Subcutaneous abdominal adipose tissue (tissue), 5 donors: ENCODE results near the gene LHX3.

Experiments used
- H3K27ac ChIP-seq: one replicate; pipeline ENCODE4 v1.7.0; 2013; ENCODE audit warnings: low read depth, mild to moderate bottlenecking, inconsistent platforms, low read length, moderate library complexity
- H3K27me3 ChIP-seq, 5 donors: one replicate each; pipeline ENCODE4 v1.7.0; 2013; ENCODE audit warnings: low read length in 5 of 5, inconsistent platforms in 1 of 5; ENCODE audit not compliant: control insufficient read depth in 5 of 5, insufficient read depth in 4 of 5
- H3K36me3 ChIP-seq, 5 donors: one replicate each; pipeline ENCODE4 v1.7.0; 2013; ENCODE audit warnings: low read length in 5 of 5; ENCODE audit not compliant: control insufficient read depth in 5 of 5, insufficient read depth in 5 of 5
- H3K4me1 ChIP-seq, 5 donors: one replicate each; pipeline ENCODE4 v1.7.0; 2013; ENCODE audit warnings: low read length in 5 of 5, mild to moderate bottlenecking in 3 of 5, moderate library complexity in 1 of 5; ENCODE audit not compliant: control insufficient read depth in 5 of 5, insufficient read depth in 5 of 5
- H3K4me3 ChIP-seq, 5 donors: one replicate each; pipeline ENCODE4 v1.7.0; 2013; ENCODE audit warnings: low read length in 5 of 5, low read depth in 1 of 5
- H3K9ac ChIP-seq, 5 donors: one replicate each; pipeline ENCODE4 v1.7.0; 2013; ENCODE audit warnings: low read length in 5 of 5, mild to moderate bottlenecking in 4 of 5, moderate library complexity in 3 of 5
- H3K9me3 ChIP-seq, 5 donors: one replicate each; pipeline ENCODE4 v1.7.0; 2013; ENCODE audit warnings: low read length in 5 of 5; ENCODE audit not compliant: control insufficient read depth in 5 of 5
- donor health status: healthy.
- donor health status: healthy.
- donor health status: healthy.
- donor health status: healthy.
- donor health status: healthy.

LHX3 gene

GRCh38 chr9:136226680-136227407, 21.9 kb upstream of the LHX3 start:
- Histone ChIP-seq H3K4me3 (no peak overlapping the region), H3K36me3 (peaks cover 0 to 41% (median 30%) of the 10 kb centered on the region in 5 donors), H3K9me3 (no peaks in the 10 kb centered on the region), H3K27ac (no peak overlapping the region), H3K27me3 (no peaks in the 10 kb centered on the region), H3K9ac (no peak overlapping the region), H3K4me1 (no peaks in the 10 kb centered on the region)

- H3K27ac ChIP-seq: no peak overlapping the region
- H3K9ac ChIP-seq: no peak overlapping the region
- H3K9me3 ChIP-seq: no peaks in the 10 kb centered on the region
- H3K27me3 ChIP-seq: no peaks in the 10 kb centered on the region
- H3K4me3 ChIP-seq: no peak overlapping the region
- H3K4me1 ChIP-seq: no peaks in the 10 kb centered on the region
- peaks cover 0 to 49% (median 33%) of the 10 kb centered on the region in 5 donors for H3K36me3 ChIP-seq
Observed at GRCh38 chr9:136225748-136226679, 21.1 kb upstream of the LHX3 start.

GRCh38 chr9:136225366-136225747, 20.4 kb upstream of the LHX3 start:
- no peaks in the 10 kb centered on the region for H3K9me3 ChIP-seq
- no peaks in the 10 kb centered on the region for H3K27me3 ChIP-seq
- H3K4me3 ChIP-seq: no peak overlapping the region
- no peak overlapping the region for H3K9ac ChIP-seq
- no peaks in the 10 kb centered on the region for H3K4me1 ChIP-seq
- no peak overlapping the region for H3K27ac ChIP-seq
- H3K36me3 ChIP-seq: peaks cover 0 to 49% (median 32%) of the 10 kb centered on the region in 5 donors

- H3K9ac ChIP-seq: no peak overlapping the region
- no peaks in the 10 kb centered on the region for H3K9me3 ChIP-seq
- H3K27me3 ChIP-seq: no peaks in the 10 kb centered on the region
- H3K4me1 ChIP-seq: no peaks in the 10 kb centered on the region
- H3K27ac ChIP-seq: no peak overlapping the region
- H3K36me3 ChIP-seq: peaks cover 0 to 56% (median 33%) of the 10 kb centered on the region in 5 donors
- H3K4me3 ChIP-seq: no peak overlapping the region
Observed at GRCh38 chr9:136223871-136224640, 19.1 kb upstream of the LHX3 start.

GRCh38 chr9:136222906-136223285, 18.0 kb upstream of the LHX3 start:
- Histone ChIP-seq H3K9ac (no peak overlapping the region), H3K4me1 (no peaks in the 10 kb centered on the region), H3K27me3 (no peaks in the 10 kb centered on the region), H3K27ac (no peak overlapping the region), H3K9me3 (no peaks in the 10 kb centered on the region), H3K4me3 (no peak overlapping the region), H3K36me3 (peaks cover 0 to 68% (median 43%) of the 10 kb centered on the region in 5 donors)

- H3K36me3 ChIP-seq: peaks cover 0 to 71% (median 43%) of the 10 kb centered on the region in 5 donors
Observed at GRCh38 chr9:136222166-136222905, 17.4 kb upstream of the LHX3 start.

GRCh38 chr9:136220017-136220729, 15.2 kb upstream of the LHX3 start:
- Histone ChIP-seq H3K9ac (no peak overlapping the region), H3K27ac (no peak overlapping the region), H3K36me3 (peaks cover 0 to 77% (median 50%) of the 10 kb centered on the region in 5 donors)

More at GRCh38 chr9:136222166-136222905, 17.4 kb upstream of the LHX3 start:
- Histone ChIP-seq H3K27ac (no peak overlapping the region), H3K9ac (no peak overlapping the region), H3K27me3 (no peaks in the 10 kb centered on the region), H3K4me3 (no peak overlapping the region), H3K4me1 (no peaks in the 10 kb centered on the region), H3K9me3 (no peaks in the 10 kb centered on the region)

GRCh38 chr9:136219276-136219675, 14.3 kb upstream of the LHX3 start:
- no peak overlapping the region for H3K27ac ChIP-seq
- H3K4me1 ChIP-seq: no peaks in the 10 kb centered on the region
- peaks cover 0 to 1% (median 0%) of the 10 kb centered on the region in 5 donors for H3K9me3 ChIP-seq
- H3K9ac ChIP-seq: no peak overlapping the region
- no peak overlapping the region for H3K4me3 ChIP-seq
- no peaks in the 10 kb centered on the region for H3K27me3 ChIP-seq
- H3K36me3 ChIP-seq: peaks cover 0 to 81% (median 56%) of the 10 kb centered on the region in 5 donors

More at GRCh38 chr9:136220017-136220729, 15.2 kb upstream of the LHX3 start:
- Histone ChIP-seq H3K4me3 (no peak overlapping the region), H3K4me1 (no peaks in the 10 kb centered on the region), H3K27me3 (no peaks in the 10 kb centered on the region), H3K9me3 (no peaks in the 10 kb centered on the region)

- Histone ChIP-seq H3K9me3 (peaks cover 0 to 7% (median 2%) of the 10 kb centered on the region in 5 donors), H3K4me1 (no peaks in the 10 kb centered on the region), H3K36me3 (peaks cover 0 to 81% (median 57%) of the 10 kb centered on the region in 5 donors), H3K27me3 (no peaks in the 10 kb centered on the region), H3K9ac (no peak overlapping the region), H3K27ac (no peak overlapping the region), H3K4me3 (no peak overlapping the region)
Observed at GRCh38 chr9:136218673-136219072, 13.7 kb upstream of the LHX3 start.
